HEK293 (cell line): ENCODE results near the gene TMEM145.
A peak's percentile ranks its signal among the peaks of the same experiment; 100 is the strongest.

Experiments used
- ATF2 ChIP-seq: fragments of 450-650 bp; formaldehyde crosslinking; IDR thresholded peaks from 2 replicates; pipeline ENCODE4 v1.5.1; 2016; ENCODE audit warnings: missing biosample characterization, missing genetic modification characterization, low read depth
- CTCF ChIP-seq: fragments of 450-650 bp; formaldehyde crosslinking; IDR thresholded peaks from 2 replicates; pipeline ENCODE4 v1.5.1; 2016; ENCODE audit warnings: missing biosample characterization, missing genetic modification characterization
- ZBTB26 ChIP-seq: fragments of 450-650 bp; formaldehyde crosslinking; optimal IDR thresholded peaks from 2 replicates; pipeline ENCODE3; 2016; ENCODE audit warnings: missing biosample characterization, mild to moderate bottlenecking, missing genetic modification characterization
- ZNF792 ChIP-seq: fragments of 450-650 bp; formaldehyde crosslinking; IDR thresholded peaks from 2 replicates; pipeline ENCODE4 v1.5.1; 2016; ENCODE audit warnings: missing biosample characterization, missing genetic modification characterization

DNA sequence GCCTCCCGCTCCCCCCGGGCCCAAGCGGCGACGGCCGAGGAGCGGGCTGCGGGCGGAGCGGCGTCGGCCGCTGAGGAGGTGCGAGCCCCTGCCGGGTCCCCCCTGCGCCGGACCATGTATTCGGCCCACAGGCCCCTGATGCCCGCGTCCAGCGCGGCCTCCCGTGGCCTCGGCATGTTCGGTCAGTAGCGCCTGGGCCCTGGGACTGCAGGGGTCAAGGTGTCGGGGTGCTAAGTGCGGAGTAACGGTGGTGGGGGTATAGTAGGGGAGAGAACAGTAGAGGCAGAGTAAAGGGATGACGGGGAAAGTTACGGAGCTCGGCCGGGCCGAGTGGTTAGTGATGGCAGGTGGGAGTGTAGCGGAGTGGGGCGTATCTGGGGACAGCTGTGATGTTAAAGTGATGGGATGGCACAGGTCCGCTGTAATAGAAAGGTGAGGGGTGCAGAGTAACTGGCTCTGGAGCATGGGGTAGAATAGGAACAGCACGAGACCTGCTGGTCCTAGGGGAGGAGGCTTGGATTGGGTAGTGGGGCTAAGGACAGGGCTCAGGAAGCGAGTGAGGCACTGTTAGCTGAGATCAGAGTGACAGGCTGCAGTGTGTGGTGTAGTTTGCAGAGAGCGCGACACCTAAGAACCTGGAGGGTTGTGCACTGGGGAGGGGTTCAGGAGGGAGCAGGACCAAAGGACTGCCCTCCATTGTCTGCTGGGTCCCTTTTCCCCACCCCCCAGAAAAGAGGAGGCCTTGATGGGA lies 28.3 kb upstream of the TMEM145 start:
- TF ChIP-seq ATF2 (tag by site-specific recombination): no peak
- peak; percentile 39 for TF ChIP-seq ZBTB26 (tag by site-specific recombination)
- TF ChIP-seq CTCF (tag by site-specific recombination): no peak
- TF ChIP-seq ZNF792 (tag by site-specific recombination): peak; percentile 35; the same call in 1 of the 2 replicates
